Smooth muscle cell of trachea (primary cell): Measurements from ENCODE around the gene TIMM22. TPM values are rescaled to one million over a fixed set of nuclear protein-coding genes. Genes with fewer than 3 reads are reported as not detected.

Source experiments
- total RNA-seq: library from RNA; depleted of rRNA; stranded (reverse); fragments of >200 nt; gene quantifications from 2 replicates; pipeline ENCODE4 v1.2.1, GENCODE V29; 2014

Gene TIMM22
- total RNA-seq: 15.2 and 18.9 TPM in 2 replicates

DNA sequence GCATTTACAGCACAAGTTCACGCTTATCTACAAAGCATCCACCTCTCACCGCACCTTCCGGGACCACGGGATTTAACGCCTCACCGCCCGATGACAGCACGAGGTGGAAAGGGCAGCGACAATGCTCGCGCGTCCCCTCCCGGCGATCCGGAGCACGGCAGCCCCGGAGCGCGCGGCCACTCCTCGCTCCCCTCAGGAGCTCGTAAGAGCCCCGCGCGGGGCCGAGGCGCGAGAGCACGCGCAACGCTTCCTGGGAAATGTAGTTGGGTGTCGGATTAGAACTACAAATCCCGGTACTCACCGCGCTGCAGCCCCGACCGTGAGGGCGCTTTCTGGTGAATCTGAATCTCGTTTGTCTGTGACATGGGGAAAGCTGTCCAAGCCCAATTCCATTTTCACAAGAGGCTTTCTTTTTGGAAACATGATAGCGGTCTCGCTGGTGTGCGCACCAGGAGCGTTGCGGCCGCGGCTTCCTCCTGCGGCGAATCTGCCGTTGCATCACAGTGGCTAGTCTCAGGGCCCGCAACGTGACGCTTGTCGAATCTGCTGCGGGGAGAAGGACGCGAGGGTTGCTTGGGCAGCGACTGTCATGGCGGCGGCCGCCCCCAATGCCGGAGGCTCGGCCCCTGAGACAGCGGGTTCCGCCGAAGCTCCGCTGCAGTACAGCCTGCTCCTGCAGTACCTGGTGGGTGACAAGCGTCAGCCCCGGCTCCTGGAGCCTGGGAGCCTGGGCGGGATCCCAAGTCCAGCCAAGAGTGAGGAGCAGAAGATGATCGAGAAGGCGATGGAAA lies at the start of gene TIMM22:
TSS of gene TIMM22 (plus strand) at position 576 of the 791 bp plus-strand sequence. CDS start at position 590, 14 bp downstream.

GRCh38 chr17:979539-980405 lies 17.2 kb upstream of the TIMM22 start, which contains the start of gene NXN:
Gene NXN (minus strand): TSS chr17:979776.

Other genes with a start within 250 kb of the TIMM22 start
- gene GEMIN4, start 244.9 kb upstream of the TIMM22 start, total RNA-seq: 10.3 and 13.4 TPM in 2 replicates
- gene GLOD4, start 214.8 kb upstream of the TIMM22 start, total RNA-seq: 45.2 and 75.0 TPM in 2 replicates
- 23.1 and 27.0 TPM in 2 replicates for gene MRM3, start 214.8 kb upstream of the TIMM22 start, total RNA-seq
- gene NXN, start 17.4 kb upstream of the TIMM22 start, total RNA-seq: 16.1 and 38.0 TPM in 2 replicates
- 49.3 and 98.4 TPM in 2 replicates for gene ABR, start 182.9 kb downstream of the TIMM22 start, total RNA-seq